NCI-H2171 (cell line): ENCODE data around the gene ZDHHC5.
"Not testable (repeated sequence)": the region's sequence is repeated elsewhere in the genome, so short reads cannot be mapped to it uniquely, and the experiment has no call there.

Experiments used
- DNase-seq: peaks from one replicate; lab custom pipeline; 2025; lab: John Stamatoyannopoulos, UW

The ZDHHC5 gene

DNA sequence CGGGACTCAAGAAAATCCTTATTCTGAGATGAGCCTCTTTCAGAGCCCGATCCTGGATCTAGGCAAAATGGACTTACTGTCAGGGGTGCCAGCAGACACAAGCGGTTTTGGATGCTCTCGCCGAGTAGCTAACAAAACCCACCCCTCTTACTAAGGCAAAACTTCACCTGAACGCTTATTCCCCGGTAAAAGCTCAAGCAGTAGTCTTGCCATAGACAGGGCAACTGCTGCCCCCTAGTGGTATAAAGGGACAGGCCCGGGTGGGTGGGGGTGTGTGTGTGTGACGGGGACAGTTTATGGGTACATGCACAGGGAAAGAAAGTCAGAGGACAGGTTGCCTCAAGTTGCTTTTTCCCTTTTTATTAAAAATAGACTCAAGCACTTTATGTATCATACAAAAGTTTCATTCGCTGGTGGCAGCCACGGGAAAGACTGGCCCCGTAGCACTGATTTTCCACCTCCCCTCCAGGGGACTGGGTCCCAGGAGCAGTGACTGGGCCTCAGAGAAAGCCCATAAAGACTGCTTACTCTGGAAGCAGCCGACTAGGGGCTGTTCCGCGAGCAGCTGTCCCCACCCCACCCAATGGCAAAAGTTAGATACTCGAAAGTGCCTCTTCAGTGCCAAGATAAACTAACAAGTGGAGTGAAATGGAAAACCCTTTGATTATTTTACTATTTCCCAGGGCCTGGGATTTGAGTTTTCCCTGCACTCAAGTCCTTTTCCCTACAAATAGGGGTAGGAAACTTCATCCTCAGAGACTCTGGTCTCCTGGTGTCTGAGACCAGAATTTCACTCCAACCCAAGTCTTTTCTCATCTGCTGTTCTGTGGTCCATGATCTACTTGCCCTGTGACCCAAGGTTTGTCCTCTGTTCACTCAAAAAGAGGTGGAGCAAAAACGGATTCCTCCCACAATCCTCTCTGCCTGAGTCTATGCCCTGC is 22.9 kb upstream of the ZDHHC5 start:
- peak; percentile 81 for DNase-seq

- DNase-seq: no peak
Observed at GRCh38 chr11:57645689-57646085, 22.2 kb upstream of the ZDHHC5 start.

- DNase-seq: no peak
Observed at GRCh38 chr11:57646194-57646798, 21.6 kb upstream of the ZDHHC5 start.

DNA sequence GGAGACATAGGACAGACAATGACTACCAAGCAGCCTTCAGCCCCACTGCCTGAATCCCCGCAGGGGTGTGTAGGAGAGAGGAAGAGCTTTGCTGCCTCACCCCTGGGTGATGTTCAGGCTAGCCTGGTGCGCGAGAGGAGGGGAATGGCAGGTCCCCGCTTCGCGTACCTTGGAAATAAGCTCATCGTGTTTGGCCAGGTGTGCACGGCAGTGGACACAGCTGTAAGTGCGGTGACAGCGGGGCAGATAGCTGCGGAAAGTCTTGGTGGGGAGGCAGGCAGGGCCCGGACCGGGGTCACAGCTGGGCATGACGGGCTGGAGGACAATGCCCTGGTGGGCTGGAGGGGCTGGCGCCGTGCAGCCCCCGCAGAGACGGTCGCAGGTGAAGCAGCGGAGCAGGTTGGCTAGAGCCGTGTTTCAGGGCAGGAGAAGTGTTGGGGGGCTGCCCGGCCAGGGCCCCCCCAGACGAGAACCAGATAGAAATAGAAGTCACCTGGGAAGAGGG is 21.1 kb upstream of the ZDHHC5 start:
- no peak for DNase-seq

DNA sequence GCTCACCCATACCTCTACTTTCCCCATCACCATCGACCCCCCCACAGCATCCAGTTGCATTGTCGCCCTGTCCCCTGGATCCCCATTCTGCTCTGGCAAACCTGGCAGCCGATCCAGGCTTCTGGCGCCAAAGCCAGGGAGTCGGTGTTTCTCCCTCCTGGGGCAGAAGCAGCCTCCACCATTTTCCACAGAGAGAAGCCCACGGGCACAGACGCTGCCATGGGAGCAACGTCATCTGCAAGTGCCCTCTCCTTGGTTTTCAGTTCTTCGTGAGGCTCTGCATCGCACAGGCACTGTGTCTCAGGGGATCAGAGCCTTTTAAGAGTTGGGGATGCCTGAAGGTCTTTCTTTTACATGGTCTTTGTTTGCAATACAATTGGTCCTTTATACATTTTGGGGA is 20.5 kb upstream of the ZDHHC5 start:
- DNase-seq: no peak

DNA sequence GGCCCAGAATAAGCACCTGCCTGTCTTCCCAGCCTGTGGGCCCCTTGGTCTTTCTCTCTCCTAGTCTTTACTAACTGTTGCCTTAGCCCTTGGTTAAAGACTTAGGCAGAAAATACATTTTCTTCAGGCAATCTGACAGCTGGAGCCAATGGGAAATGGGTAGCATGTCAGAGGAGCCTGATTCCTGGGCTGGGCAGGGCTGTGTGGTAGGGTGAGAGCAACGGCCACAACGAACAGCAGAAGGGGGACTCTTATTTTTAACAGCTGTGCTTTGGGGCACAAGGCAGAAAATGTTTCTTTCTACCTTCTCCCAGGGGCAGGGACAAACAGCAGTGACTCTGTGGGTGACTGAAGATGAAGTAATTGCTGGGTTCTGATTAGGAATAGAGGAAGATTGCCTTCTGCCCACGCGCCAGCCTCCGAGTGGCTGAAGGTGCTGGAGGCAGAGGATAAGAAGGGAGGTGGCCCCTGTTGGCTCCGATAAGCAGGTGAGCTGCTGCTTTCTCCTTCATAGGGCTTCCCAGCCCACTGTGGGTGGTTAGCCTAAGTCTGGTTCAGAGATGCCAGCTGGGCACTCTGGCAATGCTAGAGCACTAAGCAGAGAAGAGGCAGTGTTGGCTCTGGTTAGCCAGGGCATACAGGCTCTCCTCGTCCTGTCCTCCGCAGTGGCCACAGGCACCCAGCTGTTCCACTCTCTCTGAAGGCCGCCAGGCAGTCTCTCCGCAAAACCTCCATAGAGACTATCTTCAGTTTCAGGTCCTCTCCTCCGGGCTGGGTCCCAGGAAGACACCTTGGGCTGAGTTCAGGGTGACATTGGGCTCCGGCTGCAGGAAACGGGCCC is 19.7 kb upstream of the ZDHHC5 start:
- DNase-seq: no peak

- no peak for DNase-seq
Observed at GRCh38 chr11:57648801-57649735, 18.8 kb upstream of the ZDHHC5 start.

DNA sequence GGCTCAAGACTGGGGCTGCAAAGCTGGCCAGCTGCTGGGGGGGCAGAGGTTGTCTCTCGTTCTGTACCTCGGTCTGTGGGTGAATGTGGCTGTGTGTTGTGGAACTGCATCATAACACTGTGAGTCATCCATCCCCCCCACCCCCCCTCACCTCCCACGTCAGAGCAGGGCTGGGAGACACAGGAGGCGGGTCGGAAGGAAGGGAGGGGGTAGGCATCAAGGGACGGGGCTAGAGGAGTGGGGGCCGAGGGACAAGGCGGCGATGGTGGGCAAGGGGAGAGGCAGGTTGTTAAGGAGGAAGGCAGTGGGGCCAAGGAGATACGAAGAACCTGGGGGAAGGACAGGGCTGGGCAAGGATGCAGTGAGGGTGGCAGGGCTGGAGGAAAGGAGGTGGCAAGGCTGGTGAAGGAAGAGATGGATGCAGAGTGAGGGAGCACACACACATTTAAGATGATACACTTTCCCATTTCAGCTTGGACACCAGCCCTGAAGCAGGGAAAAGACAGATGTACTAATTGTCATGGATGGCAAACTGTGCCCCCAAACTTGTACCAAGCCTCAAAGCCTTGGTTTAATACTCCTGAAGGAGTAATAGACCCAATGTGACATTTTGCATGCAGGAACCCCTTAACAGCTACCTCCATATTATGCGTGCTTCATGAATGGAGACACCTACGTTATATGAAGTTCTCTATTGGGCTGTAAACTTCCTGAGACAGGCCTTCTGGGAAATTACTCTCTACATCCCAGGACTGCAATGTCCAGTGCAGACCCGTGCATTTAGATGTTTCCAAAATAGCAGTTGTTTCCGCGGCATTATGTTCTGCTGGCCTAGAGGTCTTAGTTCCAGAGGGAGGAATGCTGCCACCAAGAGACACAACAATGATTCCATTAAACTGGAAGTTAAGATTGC is 17.8 kb upstream of the ZDHHC5 start, which contains the start of gene YPEL4:
Gene YPEL4 (minus strand): TSS at position 87 of the 913 bp plus-strand sequence. CDS start 2,805 bp downstream, outside the sequence.
- DNase-seq: no peak

DNA sequence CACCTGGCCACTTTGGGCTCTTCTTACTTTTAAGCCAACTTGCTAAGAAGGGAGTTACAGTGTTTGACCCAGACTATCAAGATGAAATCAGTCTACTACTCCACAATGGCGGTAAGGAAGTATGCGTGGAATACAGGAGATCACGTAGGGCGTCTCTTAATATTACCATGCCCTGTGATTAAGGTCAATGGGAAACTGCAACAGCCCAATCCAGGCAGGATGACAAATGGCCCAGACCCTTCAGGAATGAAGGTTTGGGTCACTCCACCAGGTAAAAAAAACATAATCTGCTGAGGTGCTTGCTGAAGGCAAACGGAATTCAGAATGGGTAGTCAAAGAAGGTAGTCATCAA is 17.2 kb upstream of the ZDHHC5 start:
- DNase-seq: no peak

- no peak for DNase-seq
Observed at GRCh38 chr11:57651408-57651807, 16.5 kb upstream of the ZDHHC5 start.

DNA sequence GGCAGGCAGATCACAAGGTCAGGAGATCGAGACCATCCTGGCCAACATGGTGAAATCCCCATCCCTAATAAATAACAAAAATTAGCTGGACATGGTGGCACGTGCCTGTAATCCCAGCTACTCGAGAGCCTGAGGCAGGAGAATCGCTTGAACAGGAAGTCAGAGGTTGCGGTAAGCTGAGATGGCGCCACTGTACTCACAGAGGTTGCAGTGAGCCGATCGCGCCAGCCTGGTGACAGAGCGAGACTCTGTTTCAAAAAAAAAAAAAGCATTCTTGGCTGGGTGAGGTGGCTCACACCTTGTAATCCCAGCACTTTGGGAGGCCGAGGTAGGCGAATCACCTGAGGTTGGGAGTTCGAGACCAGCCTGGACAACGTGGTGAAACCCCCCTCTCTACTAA is 15.7 kb upstream of the ZDHHC5 start:
- not testable (repeated sequence) for DNase-seq

DNA sequence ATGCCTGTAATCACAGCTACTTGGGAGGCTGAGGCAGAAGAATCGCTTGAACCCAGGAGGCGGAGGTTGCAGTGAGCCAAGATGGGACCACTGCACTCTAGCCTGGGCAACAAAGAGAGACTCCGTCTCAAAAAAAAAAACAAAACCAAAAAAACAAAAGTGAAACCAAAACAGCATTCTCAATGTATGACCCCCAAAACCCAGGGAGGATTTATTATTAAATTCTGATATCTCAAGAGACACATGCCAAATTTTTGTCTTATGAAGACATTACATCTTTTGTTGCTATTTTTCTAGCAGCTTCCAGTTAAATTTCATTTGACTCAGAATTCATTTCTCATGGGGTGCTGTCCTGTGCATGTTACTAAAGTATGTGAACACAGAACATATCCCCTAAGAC is 15.3 kb upstream of the ZDHHC5 start:
- DNase-seq: no peak

DNA sequence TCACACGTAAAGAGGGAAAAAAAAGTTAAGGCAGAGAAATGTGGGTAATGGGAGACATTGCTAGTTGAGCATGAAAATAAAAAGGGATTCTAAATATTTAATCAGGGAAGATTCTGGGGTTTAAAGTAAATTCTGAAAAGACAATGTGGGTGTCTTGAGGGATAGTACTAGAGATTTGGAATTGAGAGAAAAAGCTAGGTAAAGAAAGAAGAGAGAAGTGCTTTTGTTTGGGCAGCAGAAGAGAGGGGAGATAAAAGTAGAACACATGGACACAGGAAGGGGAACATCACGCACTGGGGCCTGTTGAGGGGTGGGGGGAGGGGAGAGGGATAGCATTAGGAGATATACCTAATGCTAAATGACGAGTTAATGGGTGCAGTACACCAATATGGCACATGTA is 14.8 kb upstream of the ZDHHC5 start:
- no peak for DNase-seq

- DNase-seq: no peak
Observed at GRCh38 chr11:57656885-57657193, 11.1 kb upstream of the ZDHHC5 start.

GRCh38 chr11:57657194-57658022 is 10.5 kb upstream of the ZDHHC5 start, which contains the start of gene CLP1:
Gene CLP1 (plus strand): TSS chr11:57657762. CDS start chr11:57659477, 1,715 bp downstream.
- DNase-seq: peak; percentile 100

DNA sequence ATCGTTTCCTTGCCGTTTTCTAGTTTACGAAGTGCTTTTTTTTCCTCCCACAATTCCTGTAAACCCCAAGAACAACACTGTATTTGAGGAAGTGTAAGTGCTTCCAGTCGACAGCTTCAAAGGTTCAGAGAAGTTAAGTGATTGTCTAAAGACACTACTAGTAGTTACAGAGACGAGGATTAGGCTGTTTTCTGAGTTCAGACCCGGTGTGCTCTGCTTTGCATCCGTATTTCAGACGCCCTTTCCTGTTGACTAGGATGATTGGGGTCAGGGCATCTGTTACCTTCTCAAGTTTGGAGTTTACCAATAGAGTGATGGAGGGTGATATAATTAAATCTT is 9.9 kb upstream of the ZDHHC5 start:
- DNase-seq: no peak

DNA sequence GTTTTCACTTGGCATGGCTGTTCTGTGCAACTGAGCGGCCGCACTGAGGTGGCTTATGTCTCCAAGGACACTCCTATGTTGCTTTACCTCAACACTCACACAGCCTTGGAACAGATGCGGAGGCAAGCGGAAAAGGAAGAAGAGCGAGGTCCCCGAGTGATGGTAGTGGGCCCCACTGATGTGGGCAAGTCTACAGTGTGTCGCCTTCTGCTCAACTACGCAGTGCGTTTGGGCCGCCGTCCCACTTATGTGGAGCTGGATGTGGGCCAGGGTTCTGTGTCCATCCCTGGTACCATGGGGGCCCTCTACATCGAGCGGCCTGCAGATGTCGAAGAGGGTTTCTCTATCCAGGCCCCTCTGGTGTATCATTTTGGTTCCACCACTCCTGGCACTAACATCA is 8.2 kb upstream of the ZDHHC5 start:
- no peak for DNase-seq

DNA sequence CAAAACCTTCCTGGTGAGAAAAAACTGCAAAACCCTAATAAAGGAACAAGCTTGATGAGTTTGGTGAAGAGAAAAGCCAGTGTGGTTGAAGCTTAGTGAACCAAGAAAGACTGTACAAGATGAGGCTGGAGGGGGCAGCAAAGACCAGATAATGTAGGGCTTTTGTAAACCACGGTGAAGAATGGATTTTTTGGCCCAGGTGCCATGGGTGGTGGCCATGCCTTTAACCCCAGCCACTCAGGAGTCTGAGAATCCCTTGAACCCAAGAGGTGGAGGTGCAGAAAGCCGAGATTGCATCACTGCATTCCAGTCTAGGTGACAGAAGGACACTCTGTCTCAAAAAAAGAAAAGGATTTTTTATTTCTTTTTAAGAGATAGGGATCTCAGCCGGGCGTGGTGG is 5.0 kb upstream of the ZDHHC5 start:
- no peak for DNase-seq

- no peak for DNase-seq
Observed at GRCh38 chr11:57663975-57664374, 3.9 kb upstream of the ZDHHC5 start.
